ENCODE results near the gene SPESP1. TPM values are rescaled to one million over a fixed set of nuclear protein-coding genes. Genes with fewer than 3 reads are reported as not detected.

The SPESP1 gene
- polyA plus RNA-seq, 1 donor (not counting 4 experiments of a cell fraction or from before 2014, with no cell fraction given) = 5.3 TPM

DNA sequence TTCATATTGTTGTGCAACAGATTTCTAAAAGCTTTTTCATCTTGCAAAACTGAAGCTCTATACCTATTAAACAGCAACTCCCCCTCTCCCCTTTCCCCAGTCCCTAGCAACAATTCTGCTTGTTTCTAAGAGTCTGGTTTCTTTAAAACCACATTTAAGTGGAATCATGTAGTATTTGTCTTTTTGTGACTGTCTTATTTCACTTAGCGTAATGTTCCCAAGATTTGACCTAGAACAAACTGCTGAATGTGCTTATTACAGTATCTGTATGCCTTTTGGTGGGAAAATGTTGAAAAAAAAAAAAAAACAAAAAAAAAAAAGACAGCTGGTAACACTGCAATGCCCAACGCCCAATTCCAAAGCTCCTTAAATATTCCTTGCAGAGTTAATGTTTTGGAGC is 19.5 kb upstream of the SPESP1 start:
- Histone ChIP-seq H3K4me1 (ENCODE audit: control insufficient read depth, extremely low read depth, insufficient read depth, low read length) (no peaks in the 10 kb centered on the region), H3K4me3 (ENCODE audit: control insufficient read depth in 2 of 3, extremely low read depth in 1 of 3, insufficient read depth in 2 of 3, low read depth in 1 of 3, low read length in 3 of 3) (no peak overlapping the region), H3K27ac (ENCODE audit: control insufficient read depth, insufficient read depth, low read length) (no peak overlapping the region), H3K79me2 (ENCODE audit: control insufficient read depth, insufficient read depth, low read length) (no peaks in the 10 kb centered on the region), H2AFZ (ENCODE audit: control insufficient read depth, low read length) (no peak overlapping the region), H3K36me3 (ENCODE audit: control insufficient read depth in 2 of 2, extremely low read depth in 1 of 2, insufficient read depth in 2 of 2, low read length in 2 of 2) (no peaks in the 10 kb centered on the region), H3K9me1 (ENCODE audit: control insufficient read depth, extremely low read depth, insufficient read depth, low read length) (no peaks in the 10 kb centered on the region), H3K9ac (ENCODE audit: control insufficient read depth, extremely low read depth, insufficient read depth, low read length) (no peak overlapping the region), H3K9me3 (ENCODE audit: control insufficient read depth, low read depth, low read length) (no peaks in the 10 kb centered on the region), H3K27me3 (ENCODE audit: control insufficient read depth, extremely low read depth, insufficient read depth, low read length) (peaks cover 3% of the 10 kb centered on the region), H3K4me2 (ENCODE audit: control insufficient read depth, extremely low read depth, insufficient read depth, low read depth, low read length) (no peak overlapping the region), H4K20me1 (ENCODE audit: control insufficient read depth, extremely low read depth, insufficient read depth, low read length) (no peaks in the 10 kb centered on the region)
- dilution Hi-C loops (cut with MboI; ENCODE audit: extremely low pct_ligation_motif_present, low sequenced_read_pairs) = no loop called here
- TF ChIP-seq EZH2 (IDR thresholded peaks at IDR 0.05; ENCODE audit: low read length) = no peak
- TF ChIP-seq, protein P1, sequence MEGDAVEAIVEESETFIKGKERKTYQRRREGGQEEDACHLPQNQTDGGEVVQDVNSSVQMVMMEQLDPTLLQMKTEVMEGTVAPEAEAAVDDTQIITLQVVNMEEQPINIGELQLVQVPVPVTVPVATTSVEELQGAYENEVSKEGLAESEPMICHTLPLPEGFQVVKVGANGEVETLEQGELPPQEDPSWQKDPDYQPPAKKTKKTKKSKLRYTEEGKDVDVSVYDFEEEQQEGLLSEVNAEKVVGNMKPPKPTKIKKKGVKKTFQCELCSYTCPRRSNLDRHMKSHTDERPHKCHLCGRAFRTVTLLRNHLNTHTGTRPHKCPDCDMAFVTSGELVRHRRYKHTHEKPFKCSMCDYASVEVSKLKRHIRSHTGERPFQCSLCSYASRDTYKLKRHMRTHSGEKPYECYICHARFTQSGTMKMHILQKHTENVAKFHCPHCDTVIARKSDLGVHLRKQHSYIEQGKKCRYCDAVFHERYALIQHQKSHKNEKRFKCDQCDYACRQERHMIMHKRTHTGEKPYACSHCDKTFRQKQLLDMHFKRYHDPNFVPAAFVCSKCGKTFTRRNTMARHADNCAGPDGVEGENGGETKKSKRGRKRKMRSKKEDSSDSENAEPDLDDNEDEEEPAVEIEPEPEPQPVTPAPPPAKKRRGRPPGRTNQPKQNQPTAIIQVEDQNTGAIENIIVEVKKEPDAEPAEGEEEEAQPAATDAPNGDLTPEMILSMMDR (optimal IDR thresholded peaks at IDR 0.05 in 1 of 3, IDR thresholded peaks at IDR 0.05 in 1 of 3, conservative IDR thresholded peaks at IDR 0.05 in 1 of 3; ENCODE audit: extremely low read depth in 1 of 3, insufficient read depth in 2 of 3, low read length in 3 of 3) = no peak
- no peak for FAIRE-seq
- DNase-seq (ENCODE audit: low read depth, low spot score) = no peak

DNA sequence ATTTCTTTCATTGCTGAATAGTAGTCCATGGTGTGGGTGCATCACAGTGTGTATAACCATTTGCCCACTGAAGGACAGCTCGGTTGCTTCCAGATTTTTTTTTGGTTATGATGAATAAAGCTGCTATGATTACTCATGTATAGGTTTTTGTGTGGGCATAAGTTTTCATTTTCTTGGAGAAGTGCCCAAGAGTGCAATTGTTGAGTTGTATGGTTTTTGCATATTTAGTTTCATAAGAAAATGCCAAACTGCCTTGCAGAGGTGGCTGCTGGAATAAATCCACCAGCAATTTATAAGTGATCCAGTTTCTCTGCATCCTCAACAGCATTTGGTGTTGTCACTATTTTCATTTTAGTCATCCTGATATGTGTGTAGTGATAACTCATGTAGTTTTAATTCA is 8.4 kb upstream of the SPESP1 start:
- H3K79me2 ChIP-seq (ENCODE audit: control insufficient read depth, insufficient read depth, low read length) = no peaks in the 10 kb centered on the region
- H2AFZ ChIP-seq (ENCODE audit: control insufficient read depth, low read length) = no peak overlapping the region
- TF ChIP-seq, protein P1 (optimal IDR thresholded peaks at IDR 0.05 in 1 of 3, IDR thresholded peaks at IDR 0.05 in 1 of 3, conservative IDR thresholded peaks at IDR 0.05 in 1 of 3; ENCODE audit: extremely low read depth in 1 of 3, insufficient read depth in 2 of 3, low read length in 3 of 3) = no peak
- TF ChIP-seq EZH2 (IDR thresholded peaks at IDR 0.05; ENCODE audit: low read length) = no peak
- no peak overlapping the region for H3K27ac ChIP-seq (ENCODE audit: control insufficient read depth, insufficient read depth, low read length)
- H3K4me1 ChIP-seq (ENCODE audit: control insufficient read depth, extremely low read depth, insufficient read depth, low read length) = no peaks in the 10 kb centered on the region
- no peaks in the 10 kb centered on the region for H3K9me1 ChIP-seq (ENCODE audit: control insufficient read depth, extremely low read depth, insufficient read depth, low read length)
- H3K27me3 ChIP-seq (ENCODE audit: control insufficient read depth, extremely low read depth, insufficient read depth, low read length) = no peaks in the 10 kb centered on the region
- FAIRE-seq (no peak), DNase-seq (ENCODE audit: low read depth, low spot score) (no peak)
- no peaks in the 10 kb centered on the region for H4K20me1 ChIP-seq (ENCODE audit: control insufficient read depth, extremely low read depth, insufficient read depth, low read length)
- no peak overlapping the region for H3K4me2 ChIP-seq (ENCODE audit: control insufficient read depth, extremely low read depth, insufficient read depth, low read depth, low read length)
- dilution Hi-C loops (cut with MboI; ENCODE audit: extremely low pct_ligation_motif_present, low sequenced_read_pairs) = no loop called here
- no peak overlapping the region for H3K9ac ChIP-seq (ENCODE audit: control insufficient read depth, extremely low read depth, insufficient read depth, low read length)
- H3K9me3 ChIP-seq (ENCODE audit: control insufficient read depth, low read depth, low read length) = no peaks in the 10 kb centered on the region
- H3K4me3 ChIP-seq (ENCODE audit: control insufficient read depth in 2 of 3, extremely low read depth in 1 of 3, insufficient read depth in 2 of 3, low read depth in 1 of 3, low read length in 3 of 3) = no peak overlapping the region
- H3K36me3 ChIP-seq (ENCODE audit: control insufficient read depth in 2 of 2, extremely low read depth in 1 of 2, insufficient read depth in 2 of 2, low read length in 2 of 2) = no peaks in the 10 kb centered on the region

All from keratinocyte (primary cell).